Measurements from ENCODE around the gene UBE2O.

Gene UBE2O

DNA sequence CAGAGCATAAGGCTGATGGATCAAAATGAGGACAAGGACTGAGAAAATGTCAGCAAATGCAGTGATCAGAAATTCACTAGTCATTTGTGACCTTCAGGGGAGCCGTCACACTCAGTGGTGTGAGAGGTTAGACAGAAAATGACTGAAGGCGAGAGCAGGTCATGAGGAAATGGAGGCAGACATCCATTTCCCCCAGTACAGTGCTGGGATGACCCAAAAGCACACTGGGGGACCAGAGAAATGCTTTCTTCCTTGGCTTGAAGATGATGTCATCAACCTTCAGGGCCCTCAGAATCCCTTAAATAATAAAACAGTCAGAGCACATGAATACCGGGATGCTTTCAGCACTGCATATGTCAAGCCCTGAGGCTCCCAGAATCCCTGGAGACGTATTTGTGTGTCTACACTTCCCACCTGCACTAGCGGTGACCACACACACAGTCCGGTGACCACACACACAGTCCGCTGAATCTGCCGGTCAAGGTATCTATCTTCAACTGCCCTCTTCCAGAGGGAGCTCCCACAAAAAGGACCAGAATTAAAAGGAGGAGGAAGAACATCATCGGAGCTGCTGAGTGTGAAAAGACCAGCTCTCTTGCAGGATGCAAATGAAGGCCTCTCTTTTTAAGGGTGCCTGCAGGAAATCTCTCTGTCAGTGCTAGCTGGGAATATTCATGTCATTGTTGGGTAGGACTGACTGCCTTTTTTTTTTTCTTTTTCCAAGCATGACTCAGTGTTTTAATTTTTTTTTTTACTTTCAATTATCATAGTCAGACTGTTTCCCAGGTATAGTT, 8.2 kb downstream of the UBE2O start:
- TF ChIP-seq GATA2 (IDR thresholded peaks at IDR 0.05; ENCODE audit: low read depth, low read length) (no peak), GATA3 (IDR thresholded peaks at IDR 0.05; ENCODE audit: low read depth, low read length) (no peak)

GRCh38 chr17:76442341-76443338, 10.3 kb downstream of the UBE2O start:
- TF ChIP-seq GATA3 (IDR thresholded peaks at IDR 0.05; ENCODE audit: low read depth, low read length) (no peak), GATA2 (IDR thresholded peaks at IDR 0.05; ENCODE audit: low read depth, low read length) (no peak)

- TF ChIP-seq GATA3 (IDR thresholded peaks at IDR 0.05; ENCODE audit: low read depth, low read length): no peak
- no peak for TF ChIP-seq GATA2 (IDR thresholded peaks at IDR 0.05; ENCODE audit: low read depth, low read length)
Observed at GRCh38 chr17:76441686-76442340, 11.1 kb downstream of the UBE2O start.

GRCh38 chr17:76440751-76441362, 12.1 kb downstream of the UBE2O start:
- TF ChIP-seq GATA2 (IDR thresholded peaks at IDR 0.05; ENCODE audit: low read depth, low read length) (no peak), GATA3 (IDR thresholded peaks at IDR 0.05; ENCODE audit: low read depth, low read length) (no peak)

DNA sequence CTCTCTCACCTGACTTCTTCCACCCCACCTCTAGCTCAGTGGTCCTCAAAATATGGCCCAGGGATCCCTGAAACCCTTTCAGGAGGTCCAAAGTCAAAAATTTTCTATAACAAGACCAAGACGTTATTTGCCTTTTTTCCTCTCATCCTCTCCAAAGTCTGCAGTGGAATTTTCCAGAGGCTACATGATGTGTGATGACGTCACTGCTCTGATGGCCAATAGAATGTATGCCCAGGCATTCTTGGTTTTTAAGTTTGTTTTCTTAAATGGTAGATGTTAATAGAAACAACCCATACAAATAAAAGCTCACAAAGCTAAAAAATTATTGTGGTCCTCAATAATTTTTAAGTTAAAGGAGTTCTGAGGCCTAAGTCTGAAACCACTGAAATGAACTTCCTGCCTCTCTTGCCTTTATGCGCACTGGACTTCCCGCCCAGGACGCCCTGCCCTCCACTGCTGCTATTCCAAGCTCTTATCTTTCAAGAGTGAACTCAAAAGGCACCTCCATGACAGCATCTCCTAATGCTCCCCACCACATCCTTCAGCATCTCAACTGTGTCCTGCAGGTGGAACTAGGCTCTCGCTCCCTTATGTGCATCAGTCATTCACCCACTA, 13.5 kb downstream of the UBE2O start:
- TF ChIP-seq GATA3 (IDR thresholded peaks at IDR 0.05; ENCODE audit: low read depth, low read length): no peak
- TF ChIP-seq GATA2 (IDR thresholded peaks at IDR 0.05; ENCODE audit: low read depth, low read length): no peak

DNA sequence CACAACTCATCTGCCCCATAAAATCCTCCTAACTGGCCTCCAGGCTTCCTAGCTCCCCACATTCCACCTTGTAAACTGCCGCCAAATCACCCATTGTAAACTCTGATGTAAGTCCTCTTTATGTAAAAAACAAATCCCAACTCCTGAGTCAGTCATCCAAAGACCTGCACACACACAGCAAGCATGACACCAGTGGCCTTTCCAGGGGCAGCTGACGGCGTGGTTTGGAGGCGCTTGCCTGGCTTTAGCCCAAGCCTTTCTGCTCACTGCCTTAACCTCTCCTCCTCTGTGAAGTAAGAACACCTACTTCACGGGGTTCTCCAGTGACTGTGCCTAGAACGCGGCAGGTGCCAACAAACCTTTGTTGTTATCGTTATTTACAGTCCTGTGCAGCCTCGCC, 14.0 kb downstream of the UBE2O start:
- TF ChIP-seq GATA3 (IDR thresholded peaks at IDR 0.05; ENCODE audit: low read depth, low read length) (no peak), GATA2 (IDR thresholded peaks at IDR 0.05; ENCODE audit: low read depth, low read length) (no peak)

DNA sequence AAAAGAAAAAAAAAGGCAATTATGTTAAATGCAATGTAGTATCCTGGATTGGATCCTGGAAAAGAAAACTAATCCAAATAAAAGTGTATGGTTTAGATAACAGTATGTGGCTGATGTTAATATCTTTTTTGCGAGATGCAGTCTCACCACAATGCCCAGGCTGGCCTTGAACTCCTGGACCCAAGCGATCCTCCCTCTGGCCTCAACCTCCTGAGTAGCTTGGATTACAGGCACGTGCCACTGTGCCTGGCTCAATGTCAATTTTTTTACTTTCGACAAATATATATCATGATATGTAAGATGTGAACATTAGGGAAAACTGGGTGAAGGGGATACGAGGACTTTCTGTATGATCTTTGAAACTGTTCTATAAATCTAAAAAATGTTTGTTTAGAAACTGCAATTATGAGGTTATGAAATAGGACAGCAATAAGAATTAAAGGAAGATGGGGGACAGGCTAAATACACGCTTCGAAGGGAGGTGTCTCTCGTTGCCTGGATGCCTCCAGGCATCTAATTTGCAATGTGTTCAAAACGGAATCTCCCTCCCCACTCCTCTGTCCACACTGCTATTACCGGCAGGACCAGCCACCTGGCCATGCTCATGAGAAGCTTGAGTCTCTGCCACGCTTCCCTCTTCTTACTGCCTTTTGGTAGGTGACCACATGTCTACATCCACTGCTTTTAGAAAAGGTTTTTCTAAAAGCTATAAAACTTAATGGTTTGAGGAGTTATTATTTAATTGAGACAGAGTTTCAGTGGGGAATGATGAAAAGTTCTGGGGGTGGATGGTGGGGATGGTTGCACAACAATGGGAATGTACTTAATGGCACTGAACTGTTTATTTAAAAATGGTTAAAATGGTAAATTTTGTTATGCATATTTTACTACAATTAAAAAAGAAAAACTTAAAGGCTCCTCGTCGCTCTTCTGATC, 15.2 kb downstream of the UBE2O start:
- TF ChIP-seq GATA3 (IDR thresholded peaks at IDR 0.05; ENCODE audit: low read depth, low read length): no peak
- no peak for TF ChIP-seq GATA2 (IDR thresholded peaks at IDR 0.05; ENCODE audit: low read depth, low read length)

DNA sequence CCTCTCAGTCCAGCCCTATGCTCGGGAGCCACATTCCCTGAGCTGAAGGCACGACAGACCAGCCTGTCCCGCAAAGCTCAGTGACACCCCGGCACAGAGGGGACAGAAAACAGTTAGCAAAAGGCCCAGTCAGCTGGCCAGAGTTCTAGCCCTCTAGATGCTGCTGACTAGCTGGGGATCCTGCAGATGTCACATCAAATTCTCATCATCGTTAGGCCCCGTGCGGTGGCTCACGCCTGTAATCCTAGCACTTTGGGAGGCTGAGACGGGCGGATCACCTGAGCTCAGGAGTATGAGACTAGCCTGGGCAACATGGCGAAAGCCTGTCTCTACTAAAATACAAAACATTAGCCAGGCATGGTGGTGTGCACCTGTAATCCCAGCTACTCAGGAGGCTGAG, 17.2 kb downstream of the UBE2O start:
- TF ChIP-seq GATA2 (IDR thresholded peaks at IDR 0.05; ENCODE audit: low read depth, low read length) (no peak), GATA3 (IDR thresholded peaks at IDR 0.05; ENCODE audit: low read depth, low read length) (no peak)

DNA sequence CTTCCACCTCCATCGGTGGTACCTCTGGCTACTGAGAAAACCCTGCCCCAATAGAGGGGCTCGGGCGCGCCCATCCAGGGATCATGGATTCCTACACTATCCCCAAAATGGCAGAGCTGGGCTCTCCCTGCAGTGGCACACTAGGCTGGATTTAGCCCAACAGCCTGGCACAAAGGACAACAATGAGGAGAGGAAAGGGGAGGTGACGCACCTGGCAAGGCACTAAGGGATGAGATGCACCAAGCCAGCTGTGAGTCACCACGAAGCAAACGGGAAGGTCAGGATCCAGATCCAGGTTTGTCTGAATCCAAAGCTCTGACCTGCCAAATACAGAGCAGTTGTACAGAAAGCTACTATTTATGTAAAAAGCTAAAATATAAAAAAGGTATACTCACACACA, 18.1 kb downstream of the UBE2O start:
- no peak for TF ChIP-seq GATA3 (IDR thresholded peaks at IDR 0.05; ENCODE audit: low read depth, low read length)
- TF ChIP-seq GATA2 (IDR thresholded peaks at IDR 0.05; ENCODE audit: low read depth, low read length): no peak

DNA sequence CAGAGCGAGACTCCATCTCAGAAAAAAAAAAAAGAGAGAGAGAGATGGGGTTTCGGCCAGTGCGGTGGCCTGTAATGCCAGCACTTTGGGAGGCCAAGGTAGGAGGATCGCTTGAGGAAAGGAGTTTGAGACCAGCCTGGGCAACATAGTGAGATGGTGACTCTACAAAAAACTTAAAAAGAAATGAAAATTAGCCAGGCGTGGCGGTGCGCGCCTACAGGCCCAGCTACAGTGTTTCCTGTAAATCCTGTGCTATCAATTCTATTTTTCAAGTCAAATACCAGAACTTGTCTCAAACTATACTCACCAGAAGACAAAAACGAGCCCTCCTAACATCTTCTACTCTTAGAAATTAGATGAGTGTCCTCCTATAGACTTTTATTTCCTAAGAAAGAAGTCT, 19.3 kb downstream of the UBE2O start:
- TF ChIP-seq GATA2 (IDR thresholded peaks at IDR 0.05; ENCODE audit: low read depth, low read length): no peak
- no peak for TF ChIP-seq GATA3 (IDR thresholded peaks at IDR 0.05; ENCODE audit: low read depth, low read length)

GRCh38 chr17:76432712-76433336, 20.1 kb downstream of the UBE2O start:
- TF ChIP-seq GATA3 (IDR thresholded peaks at IDR 0.05; ENCODE audit: low read depth, low read length): no peak
- no peak for TF ChIP-seq GATA2 (IDR thresholded peaks at IDR 0.05; ENCODE audit: low read depth, low read length)

DNA sequence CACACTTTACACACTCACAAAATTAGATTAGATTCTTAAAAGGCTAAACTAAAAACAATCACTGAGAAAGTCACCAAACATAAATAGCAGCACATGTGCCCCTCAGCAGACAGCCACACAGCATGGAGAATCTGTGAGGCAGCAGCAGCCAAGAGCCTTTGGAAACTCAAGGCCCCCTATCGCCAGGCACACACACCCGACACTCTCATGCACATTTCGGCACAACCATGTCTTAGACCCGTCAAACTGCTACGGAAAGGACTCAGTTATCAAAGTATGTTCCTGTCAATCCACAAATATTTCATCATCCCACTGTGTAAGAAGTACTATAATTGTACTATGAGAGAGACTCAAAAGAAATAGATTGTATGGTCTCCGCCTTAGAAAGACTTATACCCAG, 20.9 kb downstream of the UBE2O start:
- no peak for TF ChIP-seq GATA2 (IDR thresholded peaks at IDR 0.05; ENCODE audit: low read depth, low read length)
- TF ChIP-seq GATA3 (IDR thresholded peaks at IDR 0.05; ENCODE audit: low read depth, low read length): no peak
